Sigmoid colon (tissue), 7 donors: ENCODE data around the gene ST6GALNAC3. TPM values are rescaled to one million over a fixed set of nuclear protein-coding genes. Genes with fewer than 3 reads are reported as not detected.

Experiments
- DNase-seq: peaks from one replicate; pipeline ENCODE4 v3.0.0-alpha.2; 2019
- H3K27ac ChIP-seq, 4 donors: fragments of 200-600 bp; sonication (generic); one replicate each; pipeline ENCODE4 v1.5.1; 2016 to 2019; ENCODE audit warnings: mild to moderate bottlenecking in 1 of 4
- H3K27me3 ChIP-seq, 3 donors: fragments of 200-600 bp; sonication (generic); one replicate each; pipeline ENCODE4 v1.5.1; 2019; ENCODE audit warnings: mild to moderate bottlenecking in 1 of 3
- H3K36me3 ChIP-seq, 4 donors: fragments of 200-600 bp; sonication (generic); one replicate each; pipeline ENCODE4 v1.5.1; 2016 to 2019
- H3K4me1 ChIP-seq, 4 donors: fragments of 200-600 bp; sonication (generic); one replicate each; pipeline ENCODE4 v1.5.1; 2017 to 2019
- H3K4me3 ChIP-seq, 4 donors: fragments of 200-600 bp; sonication (generic); one replicate each; pipeline ENCODE4 v1.5.1; 2017 to 2019; ENCODE audit warnings: mild to moderate bottlenecking in 2 of 4, moderate library complexity in 1 of 4
- H3K9me3 ChIP-seq, 4 donors: fragments of 200-600 bp in 3 of 4; sonication (generic) in 3 of 4; one replicate each; pipeline versions ENCODE4 v1.5.1 to v1.6.1; 2013 to 2019
- CTCF ChIP-seq, 4 experiments: fragments of 450-650 bp in 3 of 4; fragments of 200-600 bp in 1 of 4; IDR thresholded peaks; one replicate each; pipeline ENCODE4 v1.5.1; 2016 to 2019; ENCODE audit warnings: antibody characterized with exemption in 4 of 4, mild to moderate bottlenecking in 3 of 4, moderate library complexity in 2 of 4
- EP300 ChIP-seq, 4 donors: sonication (generic); formaldehyde crosslinking; IDR thresholded peaks; one replicate each; pipeline ENCODE4 v1.6.1; 2017; ENCODE audit warnings: antibody characterized with exemption in 4 of 4
- POLR2A ChIP-seq, 2 donors: fragments of 450-650 bp; IDR thresholded peaks; one replicate each; pipeline ENCODE4 v1.6.1; 2016; ENCODE audit warnings: antibody characterized with exemption in 2 of 2, mild to moderate bottlenecking in 2 of 2, moderate library complexity in 2 of 2
- POLR2AphosphoS5 ChIP-seq, 4 donors: sonication (generic); formaldehyde crosslinking; IDR thresholded peaks; one replicate each; pipeline ENCODE4 v1.6.1; 2017; ENCODE audit warnings: antibody characterized with exemption in 4 of 4
- WGBS, 2 donors: extraction: QIAGEN DNeasy Blood & Tissue Kit; methylation state at CpG; one replicate each; pipeline ENCODE4 v1.1.7; 2013; 5-methylcytosine and 5-hydroxymethylcytosine counted together
- intact Hi-C: fragments of 100-400 bp; cut with DNase I; formaldehyde crosslinking; loops from one replicate; pipeline ENCODE4 v1.15.1; 2023
- polyA plus RNA-seq, 3 donors: library from polyadenylated mRNA; stranded (reverse); fragments of 200-250 nt; gene quantifications; one replicate each; pipeline ENCODE4 v1.2.3, GENCODE V29; 2013
- total RNA-seq, 4 donors: library from RNA; depleted of rRNA; stranded (reverse); fragments of >200 nt; gene quantifications; one replicate each; pipeline ENCODE4 v1.1.0, GENCODE V29; 2016
- donor health status: healthy with polysubstance abuse.
- donor health status: Bipolar disorder and iron deficiency.
- donor health status: healthy.

The ST6GALNAC3 gene
- total and polyA plus RNA-seq, 7 donors: 1.6 to 7.5 (median 2.5) TPM

DNA sequence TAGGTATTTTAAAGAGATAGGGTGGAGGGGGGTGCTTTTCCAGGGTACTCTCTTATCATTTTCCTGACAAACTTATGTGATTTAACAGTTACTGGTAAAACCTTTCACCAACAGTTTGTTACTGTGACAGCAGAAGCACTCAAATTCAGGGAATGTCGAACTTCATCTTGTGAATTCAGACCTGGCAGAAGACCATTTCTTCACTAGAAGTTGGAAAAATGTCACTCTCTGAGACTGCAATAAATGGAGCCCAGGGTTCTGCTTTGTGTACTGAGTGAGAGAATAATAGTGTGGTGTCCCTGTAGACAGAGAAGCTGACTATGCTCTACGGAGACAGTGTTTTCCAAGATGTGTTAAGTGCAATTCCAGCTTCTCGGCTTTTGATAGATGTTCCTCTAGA is 200.2 kb downstream of the ST6GALNAC3 start:
- no peak for TF ChIP-seq EP300 (IDR thresholded peaks at IDR 0.05)
- no peak for TF ChIP-seq POLR2A (IDR thresholded peaks at IDR 0.05)
- TF ChIP-seq CTCF (IDR thresholded peaks at IDR 0.05): no peak
- TF ChIP-seq POLR2AphosphoS5 (IDR thresholded peaks at IDR 0.05): no peak
- intact Hi-C loops: no loop called here
- Histone ChIP-seq H3K4me1 (no peaks in the 10 kb centered on the region), H3K4me3 (no peak overlapping the region), H3K36me3 (no peaks in the 10 kb centered on the region), H3K27me3 (no peaks in the 10 kb centered on the region), H3K27ac (no peak overlapping the region), H3K9me3 (no peaks in the 10 kb centered on the region)
- WGBS, 2 donors: 86 to 90% methylated on average over 3 of the region's 3 CpGs
- DNase-seq: no peak

DNA sequence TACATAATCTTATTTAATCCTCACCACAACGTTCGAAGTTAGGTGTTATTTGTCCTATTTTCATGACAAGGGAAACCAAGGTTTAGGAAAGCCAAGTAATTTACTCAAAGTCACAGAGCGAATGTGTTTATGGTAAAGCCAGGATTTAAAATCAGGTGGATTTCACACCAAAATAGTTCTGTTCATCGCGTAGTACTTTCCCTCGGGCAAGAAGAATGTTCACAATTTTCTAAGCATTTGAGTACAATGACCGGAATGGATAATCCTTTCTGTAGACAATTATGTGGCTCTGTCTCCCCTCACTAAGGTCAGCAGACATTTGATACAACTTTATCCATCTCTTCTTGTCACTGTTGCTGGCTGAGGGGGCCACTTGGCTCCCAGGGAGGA is 204.2 kb downstream of the ST6GALNAC3 start:
- intact Hi-C loops: no loop called here
- Histone ChIP-seq H3K9me3 (no peaks in the 10 kb centered on the region), H3K4me3 (no peak overlapping the region), H3K27me3 (no peaks in the 10 kb centered on the region), H3K4me1 (peaks cover 0 to 6% (median 0%) of the 10 kb centered on the region in 4 donors), H3K36me3 (no peaks in the 10 kb centered on the region), H3K27ac (no peak overlapping the region)
- no peak for DNase-seq
- TF ChIP-seq POLR2AphosphoS5 (IDR thresholded peaks at IDR 0.05): no peak
- no peak for TF ChIP-seq EP300 (IDR thresholded peaks at IDR 0.05)
- TF ChIP-seq POLR2A (IDR thresholded peaks at IDR 0.05): no peak
- TF ChIP-seq CTCF (IDR thresholded peaks at IDR 0.05): no peak
- WGBS, 2 donors: 89 to 92% methylated on average over 7 of the region's 7 CpGs

GRCh38 chr1:76279101-76279748 is 204.7 kb downstream of the ST6GALNAC3 start:
- H3K27ac ChIP-seq: no peak overlapping the region
- no peak for DNase-seq
- no peaks in the 10 kb centered on the region for H3K27me3 ChIP-seq
- WGBS, 2 donors: 85 to 88% methylated on average over 14 of the region's 14 CpGs
- intact Hi-C loops: no loop called here
- no peak overlapping the region for H3K4me3 ChIP-seq
- TF ChIP-seq CTCF (IDR thresholded peaks at IDR 0.05) (no peak), POLR2AphosphoS5 (IDR thresholded peaks at IDR 0.05) (no peak), EP300 (IDR thresholded peaks at IDR 0.05) (no peak), POLR2A (IDR thresholded peaks at IDR 0.05) (no peak)
- H3K9me3 ChIP-seq: no peaks in the 10 kb centered on the region
- peaks cover 0 to 6% (median 0%) of the 10 kb centered on the region in 4 donors for H3K4me1 ChIP-seq
- H3K36me3 ChIP-seq: no peaks in the 10 kb centered on the region

DNA sequence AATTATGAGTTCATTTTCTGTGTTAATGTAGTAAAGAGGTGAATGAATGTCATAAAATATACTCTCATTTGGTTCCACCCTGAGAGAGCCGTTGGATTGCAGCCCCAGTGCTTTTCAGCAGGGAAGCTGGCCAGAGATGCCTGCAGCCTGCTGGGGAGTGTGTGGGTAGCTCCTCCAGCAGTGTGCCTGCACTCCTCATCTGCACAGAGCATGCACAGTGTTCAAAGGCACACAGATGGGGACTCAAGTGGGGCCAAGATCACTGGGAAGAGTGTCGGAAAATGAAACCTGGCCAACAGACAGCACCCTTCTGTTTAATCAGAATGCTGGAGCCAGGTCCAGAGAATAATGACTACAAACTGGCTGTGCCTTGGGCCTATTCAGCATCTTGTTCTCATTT is 206.8 kb downstream of the ST6GALNAC3 start:
- no peaks in the 10 kb centered on the region for H3K27me3 ChIP-seq
- WGBS, 2 donors: 62% methylated on average over 2 of the region's 2 CpGs
- H3K27ac ChIP-seq: no peak overlapping the region
- intact Hi-C loops: no loop called here
- no peaks in the 10 kb centered on the region for H3K36me3 ChIP-seq
- DNase-seq: no peak
- H3K4me1 ChIP-seq: peaks cover 0 to 6% (median 0%) of the 10 kb centered on the region in 4 donors
- no peak overlapping the region for H3K4me3 ChIP-seq
- no peaks in the 10 kb centered on the region for H3K9me3 ChIP-seq
- no peak for TF ChIP-seq POLR2AphosphoS5 (IDR thresholded peaks at IDR 0.05)
- TF ChIP-seq POLR2A (IDR thresholded peaks at IDR 0.05): no peak
- TF ChIP-seq EP300 (IDR thresholded peaks at IDR 0.05): no peak
- no peak for TF ChIP-seq CTCF (IDR thresholded peaks at IDR 0.05)

DNA sequence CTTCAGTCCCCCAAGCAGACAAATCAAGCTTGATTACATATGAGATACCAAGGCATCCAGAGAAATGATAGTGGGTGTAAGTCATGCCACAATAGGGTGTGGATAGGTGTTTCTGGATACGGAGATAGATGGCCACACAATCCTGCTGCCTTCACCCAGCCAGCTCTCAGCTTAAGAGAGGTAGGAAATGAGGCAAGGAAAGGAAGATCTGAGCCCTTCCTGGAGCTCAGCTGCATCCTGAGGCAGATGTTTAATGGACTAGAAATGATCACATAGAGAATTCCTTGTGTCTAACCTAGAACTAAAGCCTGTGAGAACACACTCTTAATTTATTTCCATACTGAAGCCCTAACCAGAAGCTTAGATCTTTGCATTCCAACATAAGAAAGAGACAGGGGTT is 210.3 kb downstream of the ST6GALNAC3 start:
- intact Hi-C loops: no loop called here
- Histone ChIP-seq H3K27ac (no peak overlapping the region), H3K36me3 (no peaks in the 10 kb centered on the region), H3K4me3 (no peak overlapping the region), H3K9me3 (no peaks in the 10 kb centered on the region), H3K27me3 (no peaks in the 10 kb centered on the region), H3K4me1 (peaks cover 0 to 6% (median 0%) of the 10 kb centered on the region in 4 donors)
- 71 to 82% methylated on average over 1 of the region's 1 CpG for WGBS, 2 donors
- no peak for TF ChIP-seq CTCF (IDR thresholded peaks at IDR 0.05)
- TF ChIP-seq EP300 (IDR thresholded peaks at IDR 0.05): no peak
- TF ChIP-seq POLR2AphosphoS5 (IDR thresholded peaks at IDR 0.05): no peak
- no peak for TF ChIP-seq POLR2A (IDR thresholded peaks at IDR 0.05)
- no peak for DNase-seq
